ENCODE results near the gene DYNLRB1. TPM values are rescaled to one million over a fixed set of nuclear protein-coding genes. Genes with fewer than 3 reads are reported as not detected.
"Not testable (repeated sequence)": the region's sequence is repeated elsewhere in the genome, so short reads cannot be mapped to it uniquely, and the experiment has no call there.

DYNLRB1 gene
- total RNA-seq (2014; rRNA removed; shearing (Covaris generic)): 175 and 219 TPM in 2 replicates
- 50.4 and 58.7 TPM in 2 replicates for polyA plus RNA-seq (2014; cell fraction: nucleus; rRNA removed)

- peak; percentile 96 for DNase-seq (ENCODE audit: extremely low read depth, low read depth)
Observed at GRCh38 chr20:34516247-34517113, at the start of gene DYNLRB1. Gene DYNLRB1, plus strand, starts transcription at chr20:34516422. Its CDS starts 37 bp downstream, at chr20:34516459.

DNA sequence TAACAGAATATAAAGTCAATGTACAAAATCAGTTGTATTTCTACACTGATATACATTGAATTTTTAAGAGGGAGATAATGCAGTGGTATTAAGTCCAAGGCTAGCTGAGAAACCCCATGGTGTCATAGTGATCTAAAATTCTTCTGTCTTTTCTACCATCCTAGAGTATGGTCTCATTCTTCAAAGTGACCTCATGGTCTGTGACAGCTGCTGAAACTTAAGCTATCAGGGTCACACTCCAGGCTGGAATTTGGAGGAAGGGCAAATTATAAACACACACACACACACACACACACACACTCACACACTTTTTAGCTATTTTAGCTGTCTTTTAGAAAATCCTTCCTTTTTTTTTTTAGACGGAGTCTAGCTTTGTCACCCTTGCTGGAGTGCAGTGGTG is 47.3 kb upstream of the DYNLRB1 start:
- DNase-seq (ENCODE audit: extremely low read depth, low read depth): no peak

DNA sequence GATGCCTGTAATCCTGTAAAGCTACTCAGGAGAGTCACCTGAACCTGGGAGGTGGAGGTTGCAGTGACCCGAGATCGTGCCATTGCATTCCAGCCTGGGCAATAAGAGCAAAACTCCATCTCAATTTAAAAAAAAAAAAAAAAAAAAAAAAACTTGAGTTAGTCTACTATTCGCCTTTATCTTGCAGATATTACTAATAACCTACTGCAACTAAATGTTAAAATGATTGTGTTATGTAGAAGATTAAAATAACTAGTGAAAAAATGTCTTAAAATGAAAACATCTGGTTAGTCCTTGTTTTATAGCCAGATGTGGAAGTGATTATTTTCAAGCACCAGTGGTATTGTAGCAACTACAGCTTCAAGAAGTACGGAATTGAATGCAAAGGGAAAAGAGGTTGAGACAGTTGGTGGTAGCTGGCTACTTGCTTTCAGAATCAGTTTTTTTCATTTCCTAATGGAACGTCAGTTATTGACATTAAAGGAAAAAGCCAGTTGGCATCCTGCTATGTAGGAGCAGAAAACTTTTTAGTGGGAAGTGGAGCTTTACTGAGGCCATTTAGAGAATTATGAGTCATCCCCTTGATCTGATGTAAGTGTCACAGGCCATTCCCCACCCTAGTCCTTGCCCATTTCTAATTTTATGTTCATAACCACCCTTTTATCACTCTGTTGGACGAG is 43.8 kb upstream of the DYNLRB1 start:
- no peak for DNase-seq (ENCODE audit: extremely low read depth, low read depth)

- DNase-seq (ENCODE audit: extremely low read depth, low read depth): peak; percentile 40
Observed at GRCh38 chr20:34473262-34473883, 42.8 kb upstream of the DYNLRB1 start.

DNA sequence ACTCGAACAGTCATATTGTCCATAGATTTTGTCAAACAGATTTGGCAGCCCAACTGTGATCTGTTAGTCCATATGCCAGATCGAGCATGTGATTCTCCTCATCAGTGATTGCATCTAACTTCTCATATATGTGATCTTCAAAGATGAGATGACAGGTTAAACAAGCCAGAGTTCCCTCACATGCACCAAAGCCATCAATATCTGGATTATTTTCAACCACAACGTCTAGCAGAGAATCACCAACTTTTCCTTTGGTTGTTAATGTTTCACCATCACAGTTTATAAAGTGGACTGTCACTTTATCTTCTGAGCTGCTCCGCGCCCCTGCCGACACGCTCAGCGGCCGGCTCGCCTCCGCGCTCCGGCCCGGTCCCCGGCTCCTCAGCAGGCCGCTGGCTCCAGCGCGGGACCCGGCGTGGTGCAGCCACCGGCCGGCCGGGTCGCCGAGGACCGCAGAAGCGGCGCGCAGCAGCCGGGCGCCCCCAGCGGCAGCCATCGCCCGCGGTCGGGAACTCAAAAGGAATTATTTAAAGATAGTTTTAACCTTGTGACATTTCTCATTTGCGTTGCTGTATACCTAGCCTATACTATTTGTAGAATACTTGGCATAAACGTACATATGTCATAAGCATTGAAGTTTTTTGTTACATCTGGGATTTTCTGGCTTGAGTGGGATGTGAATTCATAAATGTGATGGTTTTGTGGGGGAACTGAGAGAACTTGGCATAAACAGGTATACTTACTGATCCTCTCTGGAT is 40.1 kb upstream of the DYNLRB1 start:
- peak; percentile 23 for DNase-seq (ENCODE audit: extremely low read depth, low read depth)

DNA sequence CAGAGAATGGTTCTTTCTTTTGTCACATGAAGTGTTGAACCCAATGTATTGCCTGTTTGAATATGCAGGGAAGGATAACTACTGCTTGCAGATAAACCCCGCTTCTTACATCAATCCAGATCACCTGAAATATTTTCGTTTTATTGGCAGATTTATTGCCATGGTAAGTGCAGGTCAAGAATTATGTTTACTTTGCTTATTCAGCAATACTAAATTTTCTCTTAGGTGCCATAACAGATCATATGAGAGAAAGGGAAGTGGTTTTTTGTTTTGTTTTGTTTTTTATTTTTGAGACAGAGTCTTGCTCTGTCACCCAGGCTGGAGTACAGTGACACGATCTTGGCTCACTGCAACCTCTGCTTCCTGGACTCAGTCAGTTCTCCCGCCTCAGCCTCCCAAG is 36.6 kb upstream of the DYNLRB1 start:
- no peak for DNase-seq (ENCODE audit: extremely low read depth, low read depth)

- DNase-seq (ENCODE audit: extremely low read depth, low read depth): not testable (repeated sequence)
Observed at GRCh38 chr20:34482154-34482553, 34.1 kb upstream of the DYNLRB1 start.

GRCh38 chr20:34483585-34484220 is 32.5 kb upstream of the DYNLRB1 start:
- DNase-seq (ENCODE audit: extremely low read depth, low read depth): not testable (repeated sequence)

DNA sequence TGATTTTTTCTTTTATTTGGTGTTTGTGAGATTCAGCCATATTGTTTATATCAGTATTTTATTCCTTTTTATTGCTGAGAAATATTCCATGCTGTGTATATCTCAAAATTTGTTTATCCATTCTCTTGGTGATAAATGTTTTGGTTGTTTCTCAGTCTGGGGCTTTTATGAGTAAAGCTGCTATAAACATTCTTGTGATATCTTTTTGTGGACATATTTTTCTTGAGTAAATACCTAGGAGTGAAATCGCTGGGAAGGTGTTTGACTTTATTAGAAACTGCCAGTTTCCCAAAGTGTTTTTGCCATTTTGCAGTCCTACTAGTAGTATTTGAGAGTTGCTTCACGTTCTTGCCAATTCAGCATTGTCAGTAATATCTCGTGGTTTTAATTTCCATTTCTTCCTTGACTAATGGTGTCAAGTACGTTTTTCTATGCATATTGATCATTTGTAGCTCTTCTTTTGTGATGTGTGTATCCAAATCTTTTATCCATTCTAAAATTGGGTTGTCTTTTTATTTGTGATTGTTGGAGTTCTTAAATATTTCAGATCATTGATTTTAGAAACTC is 31.1 kb upstream of the DYNLRB1 start:
- no peak for DNase-seq (ENCODE audit: extremely low read depth, low read depth)

- no peak for DNase-seq (ENCODE audit: extremely low read depth, low read depth)
Observed at GRCh38 chr20:34491226-34491931, 24.8 kb upstream of the DYNLRB1 start.

DNA sequence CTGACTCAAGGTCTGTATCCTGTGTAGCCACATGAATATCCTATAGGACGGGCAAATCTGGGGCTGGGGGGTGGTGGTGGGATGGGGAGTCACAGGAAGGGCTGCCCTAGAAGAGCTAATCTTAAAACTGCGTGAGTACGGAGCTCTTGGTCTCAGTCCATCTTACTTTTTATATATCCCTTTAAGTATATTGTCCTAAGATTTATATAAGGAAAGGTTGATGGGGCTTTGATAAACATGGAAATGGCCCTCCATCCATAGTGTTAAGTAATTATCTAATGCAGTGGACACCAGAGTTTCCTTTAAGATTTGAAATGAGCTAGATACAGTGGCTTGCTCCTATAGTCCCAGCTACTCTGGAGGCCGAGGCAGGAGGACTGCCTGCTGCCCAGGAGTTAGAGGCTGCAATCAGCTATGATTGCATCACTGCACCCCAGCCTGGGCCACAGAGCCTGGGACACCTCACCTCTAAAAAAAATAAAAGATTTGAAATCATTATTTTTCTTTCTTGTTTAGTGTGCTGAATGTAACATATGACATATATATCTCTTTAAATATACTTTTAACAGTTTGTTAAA is 24.2 kb upstream of the DYNLRB1 start:
- no peak for DNase-seq (ENCODE audit: extremely low read depth, low read depth)

GRCh38 chr20:34493646-34494045 is 22.6 kb upstream of the DYNLRB1 start:
- no peak for DNase-seq (ENCODE audit: extremely low read depth, low read depth)

GRCh38 chr20:34495307-34495706 is 20.9 kb upstream of the DYNLRB1 start:
- no peak for DNase-seq (ENCODE audit: extremely low read depth, low read depth)

- no peak for DNase-seq (ENCODE audit: extremely low read depth, low read depth)
Observed at GRCh38 chr20:34495916-34496315, 20.3 kb upstream of the DYNLRB1 start.

GRCh38 chr20:34497596-34497995 is 18.6 kb upstream of the DYNLRB1 start:
- not testable (repeated sequence) for DNase-seq (ENCODE audit: extremely low read depth, low read depth)

- DNase-seq (ENCODE audit: extremely low read depth, low read depth): no peak
Observed at GRCh38 chr20:34500823-34501222, 15.4 kb upstream of the DYNLRB1 start.

GRCh38 chr20:34506480-34506879 is 9.7 kb upstream of the DYNLRB1 start:
- no peak for DNase-seq (ENCODE audit: extremely low read depth, low read depth)

DNA sequence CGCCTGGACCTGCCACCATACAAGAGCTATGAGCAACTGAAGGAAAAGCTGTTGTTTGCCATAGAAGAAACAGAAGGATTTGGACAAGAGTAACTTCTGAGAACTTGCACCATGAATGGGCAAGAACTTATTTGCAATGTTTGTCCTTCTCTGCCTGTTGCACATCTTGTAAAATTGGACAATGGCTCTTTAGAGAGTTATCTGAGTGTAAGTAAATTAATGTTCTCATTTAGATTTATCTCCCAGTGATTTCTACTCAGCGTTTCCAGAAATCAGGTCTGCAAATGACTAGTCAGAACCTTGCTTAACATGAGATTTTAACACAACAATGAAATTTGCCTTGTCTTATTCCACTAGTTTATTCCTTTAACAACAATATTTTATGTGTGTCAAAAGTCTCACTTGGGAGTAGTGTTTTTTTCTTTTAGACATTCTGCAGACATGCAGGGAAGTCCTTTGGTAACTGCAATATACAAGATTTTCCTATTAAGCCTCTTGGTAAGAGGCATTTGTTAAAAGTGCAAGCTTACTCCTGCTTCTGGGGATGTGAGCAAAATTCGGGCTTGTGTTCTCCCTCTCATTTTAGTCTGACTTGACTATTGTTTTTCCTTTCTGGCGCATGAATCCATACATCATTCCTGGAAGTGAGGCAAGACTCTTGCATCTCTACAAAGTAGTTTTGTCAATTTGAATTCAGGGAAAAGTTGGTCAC is 8.4 kb upstream of the DYNLRB1 start:
- no peak for DNase-seq (ENCODE audit: extremely low read depth, low read depth)

Data from NCI-H460 (cell line).